Activated CD8-positive, alpha-beta memory T cell treated with anti-CD3 and anti-CD28 coated beads for 24 hours (primary cell): ENCODE data around the gene OR8B3.

Experiments
- DNase-seq: peaks from one replicate; pipeline ENCODE4 v3.0.0-alpha.2; 2020

OR8B3 gene

DNA sequence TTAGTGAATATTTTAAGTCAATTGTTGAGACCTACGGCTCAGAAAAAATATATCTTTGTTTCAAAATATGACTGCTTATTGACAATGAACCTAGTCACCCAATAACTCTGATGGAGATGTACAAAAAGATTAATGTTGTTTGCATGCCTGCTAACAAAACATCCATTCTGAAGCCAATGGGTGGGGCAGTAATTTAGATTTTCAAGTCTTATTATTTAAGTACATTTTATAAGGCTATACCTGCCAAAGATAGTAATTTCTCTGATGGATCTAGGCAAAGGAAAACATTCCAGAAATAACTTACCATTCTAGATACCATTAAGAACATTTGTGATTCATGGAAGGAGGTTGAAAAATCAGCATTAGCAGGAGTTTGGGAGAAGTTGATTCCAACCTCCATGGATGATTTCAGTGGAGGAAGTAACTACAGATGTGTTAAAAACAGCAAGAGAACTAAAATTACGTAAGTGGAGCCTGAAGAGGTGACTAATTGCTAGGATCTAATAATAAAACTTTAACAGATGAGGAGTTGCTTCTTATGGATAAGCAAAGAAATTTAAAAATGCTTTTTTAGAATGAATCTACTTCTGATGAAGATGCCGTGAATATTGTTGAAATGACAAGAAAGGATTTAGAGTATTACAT is 52.4 kb downstream of the OR8B3 start:
- DNase-seq: no peak
